Calu3 (cell line): Measurements from ENCODE around the gene FAR1. TPM values are rescaled to one million over a fixed set of nuclear protein-coding genes. Genes with fewer than 3 reads are reported as not detected.

Experiments
- BruUV-seq: library from RNA; stranded (reverse); fragments of 400-500 nt; replicated peaks from 2 replicates; lab custom pipeline; 2021; lab: Mats Ljungman, UMichigan
- CTCF ChIA-PET: fragments of 300-600 bp; sonication (Branson Sonifier 250); formaldehyde crosslinking; loops from one replicate; lab custom pipeline; 2022; ENCODE audit warnings: antibody characterized with exemption; lab: Charles Lee
- DNase-seq: peaks from one replicate; pipeline ENCODE4 v3.0.0; 2022
- H3K27ac Mint-ChIP-seq: one replicate; pipeline ENCODE4 v1.8.0; 2022; ENCODE audit warnings: mixed read lengths; ENCODE audit not compliant: unreplicated experiment
- H3K27me3 Mint-ChIP-seq: one replicate; pipeline ENCODE4 v1.8.0; 2022; ENCODE audit warnings: mixed read lengths; ENCODE audit not compliant: unreplicated experiment
- H3K36me3 Mint-ChIP-seq: one replicate; pipeline ENCODE4 v1.8.0; 2022; ENCODE audit warnings: mild to moderate bottlenecking, moderate library complexity, mixed read lengths; ENCODE audit not compliant: insufficient read depth, unreplicated experiment
- H3K4me1 Mint-ChIP-seq: one replicate; pipeline ENCODE4 v1.8.0; 2022; ENCODE audit warnings: mild to moderate bottlenecking, low read depth, mixed read lengths; ENCODE audit not compliant: unreplicated experiment
- H3K4me3 Mint-ChIP-seq: one replicate; pipeline ENCODE4 v1.8.0; 2022; ENCODE audit warnings: mild to moderate bottlenecking, low read depth, moderate library complexity, mixed read lengths; ENCODE audit not compliant: unreplicated experiment
- H3K9me3 Mint-ChIP-seq: one replicate; pipeline ENCODE4 v1.8.0; 2022; ENCODE audit warnings: low read depth, mixed read lengths; ENCODE audit not compliant: unreplicated experiment
- CTCF ChIP-seq: fragments of 200-600 bp; IDR thresholded peaks from one replicate; pipeline ENCODE4 v1.8.0; 2022; ENCODE audit warnings: antibody characterized with exemption; ENCODE audit not compliant: unreplicated experiment
- intact Hi-C: fragments of 100-400 bp; cut with micrococcal nuclease; formaldehyde crosslinking; loops from one replicate; pipeline ENCODE4 v1.10.0; 2022; ENCODE audit not compliant: unreplicated experiment
- total RNA-seq: library from RNA; stranded (reverse); gene quantifications from 2 replicates; pipeline ENCODE4 v1.2.3, GENCODE V29; 2022

FAR1 gene
- total RNA-seq, 1 experiment from 2014 or later = 98.9 TPM

GRCh38 chr11:13705710-13706109 is 37.2 kb downstream of the FAR1 start:
- no TSS peak for BruUV-seq
- Mint-ChIP-seq H3K9me3 (no peaks in the 10 kb centered on the region), H3K4me3 (no peak overlapping the region), H3K4me1 (no peaks in the 10 kb centered on the region), H3K27me3 (no peaks in the 10 kb centered on the region), H3K27ac (no peak overlapping the region), H3K36me3 (peaks cover 10% of the 10 kb centered on the region)
- DNase-seq = no peak
- no peak for TF ChIP-seq CTCF
- intact Hi-C loops = no loop called here
- CTCF ChIA-PET = no interaction called here

GRCh38 chr11:13713982-13714381 is 45.5 kb downstream of the FAR1 start:
- H3K4me1 Mint-ChIP-seq = no peaks in the 10 kb centered on the region
- DNase-seq = no peak
- no peaks in the 10 kb centered on the region for H3K27me3 Mint-ChIP-seq
- BruUV-seq = no TSS peak
- no peak overlapping the region for H3K27ac Mint-ChIP-seq
- no peaks in the 10 kb centered on the region for H3K9me3 Mint-ChIP-seq
- CTCF ChIA-PET = no interaction called here
- no peak for TF ChIP-seq CTCF
- peaks cover 22% of the 10 kb centered on the region for H3K36me3 Mint-ChIP-seq
- H3K4me3 Mint-ChIP-seq = no peak overlapping the region
- intact Hi-C loops = no loop called here

- intact Hi-C loops = no loop called here
- CTCF ChIA-PET = interaction anchor here (0.7 kb wide), 1 partner anchor 157 kb away, joined by 3 read pairs; no protein-coding TSS in a partner anchor
Measured at GRCh38 chr11:13717331-13717730, 48.9 kb downstream of the FAR1 start.

GRCh38 chr11:13718394-13718793 is 49.9 kb downstream of the FAR1 start:
- Mint-ChIP-seq H3K9me3 (no peaks in the 10 kb centered on the region), H3K4me1 (no peaks in the 10 kb centered on the region), H3K4me3 (no peak overlapping the region), H3K27ac (no peak overlapping the region), H3K36me3 (peaks cover 31% of the 10 kb centered on the region), H3K27me3 (no peaks in the 10 kb centered on the region)
- intact Hi-C loops = no loop called here
- BruUV-seq = no TSS peak
- no peak for DNase-seq
- TF ChIP-seq CTCF = no peak
- CTCF ChIA-PET = no interaction called here

More at GRCh38 chr11:13717331-13717730, 48.9 kb downstream of the FAR1 start:
- H3K27ac Mint-ChIP-seq = no peak overlapping the region
- no peak for DNase-seq
- H3K27me3 Mint-ChIP-seq = no peaks in the 10 kb centered on the region
- no peaks in the 10 kb centered on the region for H3K9me3 Mint-ChIP-seq
- BruUV-seq = no TSS peak
- peaks cover 22% of the 10 kb centered on the region for H3K36me3 Mint-ChIP-seq
- no peak overlapping the region for H3K4me3 Mint-ChIP-seq
- no peak for TF ChIP-seq CTCF
- no peaks in the 10 kb centered on the region for H3K4me1 Mint-ChIP-seq
